IPS-15b (cell line): ENCODE data around the gene GPR157.
"Not testable (repeated sequence)": the region's sequence is repeated elsewhere in the genome, so short reads cannot be mapped to it uniquely, and the experiment has no call there.

ENCODE experiments used
- H3K27me3 ChIP-seq: one replicate; pipeline ENCODE4 v1.6.1; 2013; ENCODE audit warnings: low read length; ENCODE audit not compliant: control insufficient read depth, insufficient read depth
- H3K36me3 ChIP-seq: one replicate; pipeline ENCODE4 v1.6.1; 2013; ENCODE audit warnings: low read length; ENCODE audit not compliant: control insufficient read depth, insufficient read depth
- H3K4me1 ChIP-seq: one replicate; pipeline ENCODE4 v1.6.1; 2013; ENCODE audit warnings: mild to moderate bottlenecking, low read length; ENCODE audit not compliant: control insufficient read depth, insufficient read depth
- H3K4me3 ChIP-seq: one replicate; pipeline ENCODE4 v1.5.1; 2013; ENCODE audit warnings: low read depth, low read length
- H3K9ac ChIP-seq: one replicate; pipeline ENCODE4 v1.6.1; 2013; ENCODE audit warnings: low read depth, mild to moderate bottlenecking, low read length
- H3K9me3 ChIP-seq: one replicate; pipeline ENCODE4 v1.6.1; 2013; ENCODE audit warnings: mild to moderate bottlenecking, low read length; ENCODE audit not compliant: control insufficient read depth, insufficient read depth

GPR157 gene

GRCh38 chr1:9125847-9126246 lies 3.1 kb downstream of the GPR157 start:
- H3K4me1 ChIP-seq, result not testable (repeated sequence)

GRCh38 chr1:9125325-9125724 lies 3.6 kb downstream of the GPR157 start:
- H3K9ac ChIP-seq, result no peak overlapping the region
- peaks cover 13% of the 10 kb centered on the region for H3K27me3 ChIP-seq
- H3K4me3 ChIP-seq, result no peak overlapping the region
- no peaks in the 10 kb centered on the region for H3K9me3 ChIP-seq
- no peaks in the 10 kb centered on the region for H3K4me1 ChIP-seq
- H3K36me3 ChIP-seq, result no peaks in the 10 kb centered on the region

More at GRCh38 chr1:9125847-9126246, 3.1 kb downstream of the GPR157 start:
- H3K36me3 ChIP-seq, H3K9me3 ChIP-seq, H3K4me3 ChIP-seq, H3K9ac ChIP-seq: not testable (repeated sequence)
- peaks cover 13% of the 10 kb centered on the region for H3K27me3 ChIP-seq

GRCh38 chr1:9124389-9124788 lies 4.5 kb downstream of the GPR157 start:
- peaks cover 13% of the 10 kb centered on the region for H3K27me3 ChIP-seq
- H3K4me1 ChIP-seq, H3K9ac ChIP-seq, H3K9me3 ChIP-seq, H3K4me3 ChIP-seq, H3K36me3 ChIP-seq: not testable (repeated sequence)

- not testable (repeated sequence) for H3K36me3 ChIP-seq, H3K9ac ChIP-seq, H3K9me3 ChIP-seq, H3K4me3 ChIP-seq, H3K4me1 ChIP-seq
- peaks cover 13% of the 10 kb centered on the region for H3K27me3 ChIP-seq
Observed at GRCh38 chr1:9123665-9124064, 5.2 kb downstream of the GPR157 start.

- H3K4me3 ChIP-seq, result no peak overlapping the region
- H3K27me3 ChIP-seq, result no peaks in the 10 kb centered on the region
- no peaks in the 10 kb centered on the region for H3K36me3 ChIP-seq
- no peaks in the 10 kb centered on the region for H3K4me1 ChIP-seq
- H3K9me3 ChIP-seq, result no peaks in the 10 kb centered on the region
- no peak overlapping the region for H3K9ac ChIP-seq
Observed at GRCh38 chr1:9121496-9122409, 7.1 kb downstream of the GPR157 start.

GRCh38 chr1:9120312-9120958 lies 8.5 kb downstream of the GPR157 start:
- Histone ChIP-seq H3K4me1 (no peaks in the 10 kb centered on the region), H3K9ac (no peak overlapping the region), H3K9me3 (no peaks in the 10 kb centered on the region), H3K36me3 (no peaks in the 10 kb centered on the region), H3K4me3 (no peak overlapping the region), H3K27me3 (no peaks in the 10 kb centered on the region)

- Histone ChIP-seq H3K9ac (no peak overlapping the region), H3K9me3 (no peaks in the 10 kb centered on the region), H3K36me3 (no peaks in the 10 kb centered on the region), H3K4me1 (no peaks in the 10 kb centered on the region), H3K27me3 (no peaks in the 10 kb centered on the region), H3K4me3 (no peak overlapping the region)
Observed at GRCh38 chr1:9119745-9120144, 9.2 kb downstream of the GPR157 start.

GRCh38 chr1:9118186-9118585 lies 10.7 kb downstream of the GPR157 start:
- Histone ChIP-seq H3K4me3 (no peak overlapping the region), H3K4me1 (no peaks in the 10 kb centered on the region), H3K27me3 (no peaks in the 10 kb centered on the region), H3K9me3 (no peaks in the 10 kb centered on the region), H3K9ac (no peak overlapping the region), H3K36me3 (no peaks in the 10 kb centered on the region)

GRCh38 chr1:9115351-9116205 lies 13.3 kb downstream of the GPR157 start:
- no peak overlapping the region for H3K4me3 ChIP-seq
- no peaks in the 10 kb centered on the region for H3K36me3 ChIP-seq
- no peaks in the 10 kb centered on the region for H3K9me3 ChIP-seq
- no peak overlapping the region for H3K9ac ChIP-seq
- H3K4me1 ChIP-seq, result no peaks in the 10 kb centered on the region
- H3K27me3 ChIP-seq, result no peaks in the 10 kb centered on the region

- no peaks in the 10 kb centered on the region for H3K27me3 ChIP-seq
Observed at GRCh38 chr1:9112961-9113880, 15.7 kb downstream of the GPR157 start.

GRCh38 chr1:9111957-9112356 lies 16.9 kb downstream of the GPR157 start:
- no peaks in the 10 kb centered on the region for H3K36me3 ChIP-seq
- no peak overlapping the region for H3K4me3 ChIP-seq
- no peaks in the 10 kb centered on the region for H3K4me1 ChIP-seq
- no peaks in the 10 kb centered on the region for H3K27me3 ChIP-seq
- no peaks in the 10 kb centered on the region for H3K9me3 ChIP-seq
- H3K9ac ChIP-seq, result no peak overlapping the region

More at GRCh38 chr1:9112961-9113880, 15.7 kb downstream of the GPR157 start:
- Histone ChIP-seq H3K9ac (no peak overlapping the region), H3K4me3 (no peak overlapping the region), H3K4me1 (no peaks in the 10 kb centered on the region), H3K36me3 (no peaks in the 10 kb centered on the region), H3K9me3 (no peaks in the 10 kb centered on the region)
